HG03280 (cell line): ENCODE data around the gene ZNF282.

Source experiments
- ATAC-seq: cut with Tn5 transposase; IDR thresholded peaks from one replicate; pipeline ENCODE4 v1.9.1; 2021; ENCODE audit warnings: mild to moderate bottlenecking, moderate library complexity; ENCODE audit not compliant: unreplicated experiment

The ZNF282 gene

DNA sequence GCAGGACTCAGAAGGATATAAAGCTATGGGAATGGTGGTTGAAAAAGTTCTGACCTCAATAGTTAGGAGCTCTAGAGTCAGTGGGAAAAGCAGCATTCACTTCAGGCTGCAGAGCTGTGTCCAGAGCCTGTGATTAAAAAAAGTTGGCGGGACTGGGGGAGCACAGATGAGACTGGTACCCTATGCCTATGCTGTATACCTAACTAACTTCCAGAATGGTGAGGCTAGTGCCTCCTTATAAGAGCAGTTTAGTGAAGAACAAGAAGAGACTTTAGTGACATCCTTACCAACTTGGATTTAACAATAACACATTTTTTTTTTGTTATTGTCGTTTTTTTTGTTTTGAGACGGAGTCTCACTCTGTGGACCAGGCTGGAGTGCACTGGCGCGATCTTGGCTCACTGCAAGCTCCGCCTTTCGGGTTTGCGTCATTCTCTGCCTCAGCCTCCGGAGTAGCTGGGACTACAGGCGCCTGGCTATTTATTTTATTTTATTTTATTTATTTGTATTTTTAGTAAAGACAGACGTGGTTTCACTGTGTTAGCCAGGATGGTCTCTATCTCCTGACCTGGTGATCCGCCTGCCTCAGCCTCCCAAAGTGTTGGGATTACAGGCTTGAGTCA lies 6.6 kb upstream of the ZNF282 start:
- ATAC-seq, result no peak

GRCh38 chr7:149191851-149192250 lies 3.5 kb upstream of the ZNF282 start:
- ATAC-seq, result no peak

GRCh38 chr7:149194799-149195179 lies 557 bp upstream of the ZNF282 start:
- no peak for ATAC-seq

- no peak for ATAC-seq
These were observed 882 bp downstream of the ZNF282 start for GRCh38 chr7:149196151-149196704.

DNA sequence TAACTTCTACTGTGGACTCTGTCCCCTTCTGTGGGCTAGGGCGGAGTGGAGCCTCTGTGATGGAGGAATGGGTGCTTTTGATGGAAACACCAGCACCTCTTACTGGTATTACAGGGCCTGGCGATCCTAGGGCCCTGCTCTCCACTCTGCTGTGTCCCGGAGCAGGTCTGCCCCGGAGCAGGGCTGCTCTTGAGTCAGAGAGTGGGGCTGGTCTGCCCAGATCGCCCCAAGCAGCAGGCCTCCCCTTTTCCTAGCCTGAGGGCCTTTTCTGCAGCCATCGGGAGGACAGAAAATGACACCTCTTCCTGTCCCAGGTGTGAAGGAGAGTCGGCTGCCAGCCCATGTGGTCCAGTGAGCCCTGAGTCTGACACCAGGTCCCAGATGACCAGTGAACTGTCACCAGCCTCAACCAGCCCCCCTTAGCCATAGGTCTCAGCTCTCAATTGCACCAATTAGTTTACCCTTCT lies 1.4 kb downstream of the ZNF282 start:
- no peak for ATAC-seq

GRCh38 chr7:149197675-149198074 lies 2.3 kb downstream of the ZNF282 start:
- no peak for ATAC-seq

- ATAC-seq, result no peak
These were observed 2.9 kb downstream of the ZNF282 start for GRCh38 chr7:149198161-149198816.

- no peak for ATAC-seq
These were observed 4.1 kb downstream of the ZNF282 start for GRCh38 chr7:149199234-149199995.

- no peak for ATAC-seq
These were observed 7.5 kb downstream of the ZNF282 start for GRCh38 chr7:149202831-149203231.

GRCh38 chr7:149205690-149206381 lies 10.5 kb downstream of the ZNF282 start:
- no peak for ATAC-seq

GRCh38 chr7:149207324-149208035 lies 12.1 kb downstream of the ZNF282 start:
- no peak for ATAC-seq

- peak; percentile 79 for ATAC-seq
These were observed 14.3 kb downstream of the ZNF282 start for GRCh38 chr7:149209518-149210269.

DNA sequence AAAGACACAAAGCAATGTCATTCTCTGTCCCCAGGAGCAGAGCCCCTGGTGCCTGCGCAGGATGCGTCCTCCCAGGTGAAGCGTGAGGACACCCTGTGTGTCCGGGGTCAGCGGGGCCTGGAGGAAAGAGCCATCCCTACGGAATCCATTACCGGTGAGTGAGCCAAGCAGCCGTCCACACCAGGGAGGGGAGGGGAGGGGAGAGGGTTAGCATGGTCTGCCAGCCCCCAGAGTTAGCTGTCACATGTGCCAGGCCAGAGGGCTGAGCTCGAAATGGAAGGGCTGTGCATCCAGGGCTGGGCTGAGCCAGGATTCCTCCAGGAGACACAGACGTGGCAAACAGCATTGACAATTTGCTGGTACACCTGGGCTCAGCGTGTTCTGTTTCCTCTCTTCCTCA lies 15.2 kb downstream of the ZNF282 start:
- no peak for ATAC-seq

DNA sequence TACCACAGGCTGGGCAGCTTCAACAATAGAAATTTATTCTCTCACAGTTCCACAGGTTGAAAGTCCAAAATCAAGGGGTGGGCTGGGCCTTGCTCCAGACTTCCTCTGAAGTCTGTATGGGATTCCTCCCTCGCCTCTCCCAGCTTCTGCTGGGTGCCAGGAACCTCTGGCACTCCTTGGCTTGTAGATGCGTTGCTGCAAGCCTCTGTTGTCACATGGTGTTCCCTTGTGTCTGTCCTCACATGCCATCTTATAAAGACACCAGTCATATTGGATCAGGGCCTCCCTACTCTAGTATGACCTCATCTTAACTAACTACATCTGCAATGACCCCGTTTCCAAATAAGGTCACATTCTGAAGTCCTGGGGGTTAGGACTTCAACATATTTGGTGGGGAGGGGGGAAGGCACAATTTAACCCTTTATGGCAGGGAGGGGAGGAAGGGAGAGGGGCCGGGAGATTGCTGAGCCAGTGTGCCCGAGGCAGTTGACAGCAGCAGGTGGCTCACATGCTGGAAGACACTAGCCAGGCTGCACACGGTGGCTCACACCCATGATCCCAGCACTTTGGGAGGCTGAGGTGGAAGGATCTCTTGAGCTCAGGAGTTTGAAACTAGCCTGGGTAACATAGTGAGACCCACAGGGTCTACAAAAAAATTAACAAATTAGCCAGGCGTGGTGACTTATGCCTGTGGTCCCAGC lies 18.8 kb downstream of the ZNF282 start:
- ATAC-seq, result no peak

DNA sequence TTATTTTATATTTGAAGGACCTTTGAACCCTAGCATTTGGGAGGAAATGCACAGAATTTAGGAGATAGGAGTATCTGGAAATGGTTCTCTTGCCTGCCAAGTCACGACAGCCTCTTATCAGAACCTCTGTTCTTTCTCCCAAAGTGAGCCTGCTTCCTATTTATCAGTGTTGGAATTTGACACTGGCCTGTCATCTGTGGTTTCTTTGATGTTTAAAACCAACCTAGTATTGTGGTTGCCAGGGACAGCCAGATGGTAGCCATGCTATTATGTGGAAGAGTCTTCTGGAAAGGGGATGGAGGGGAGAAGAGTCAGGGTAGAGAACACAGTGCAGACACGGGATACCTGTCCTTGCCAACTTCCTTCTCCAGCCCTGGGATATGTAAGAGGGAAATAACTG lies 21.1 kb downstream of the ZNF282 start:
- no peak for ATAC-seq

- ATAC-seq, result no peak
These were observed 22.2 kb downstream of the ZNF282 start for GRCh38 chr7:149217570-149217969.

DNA sequence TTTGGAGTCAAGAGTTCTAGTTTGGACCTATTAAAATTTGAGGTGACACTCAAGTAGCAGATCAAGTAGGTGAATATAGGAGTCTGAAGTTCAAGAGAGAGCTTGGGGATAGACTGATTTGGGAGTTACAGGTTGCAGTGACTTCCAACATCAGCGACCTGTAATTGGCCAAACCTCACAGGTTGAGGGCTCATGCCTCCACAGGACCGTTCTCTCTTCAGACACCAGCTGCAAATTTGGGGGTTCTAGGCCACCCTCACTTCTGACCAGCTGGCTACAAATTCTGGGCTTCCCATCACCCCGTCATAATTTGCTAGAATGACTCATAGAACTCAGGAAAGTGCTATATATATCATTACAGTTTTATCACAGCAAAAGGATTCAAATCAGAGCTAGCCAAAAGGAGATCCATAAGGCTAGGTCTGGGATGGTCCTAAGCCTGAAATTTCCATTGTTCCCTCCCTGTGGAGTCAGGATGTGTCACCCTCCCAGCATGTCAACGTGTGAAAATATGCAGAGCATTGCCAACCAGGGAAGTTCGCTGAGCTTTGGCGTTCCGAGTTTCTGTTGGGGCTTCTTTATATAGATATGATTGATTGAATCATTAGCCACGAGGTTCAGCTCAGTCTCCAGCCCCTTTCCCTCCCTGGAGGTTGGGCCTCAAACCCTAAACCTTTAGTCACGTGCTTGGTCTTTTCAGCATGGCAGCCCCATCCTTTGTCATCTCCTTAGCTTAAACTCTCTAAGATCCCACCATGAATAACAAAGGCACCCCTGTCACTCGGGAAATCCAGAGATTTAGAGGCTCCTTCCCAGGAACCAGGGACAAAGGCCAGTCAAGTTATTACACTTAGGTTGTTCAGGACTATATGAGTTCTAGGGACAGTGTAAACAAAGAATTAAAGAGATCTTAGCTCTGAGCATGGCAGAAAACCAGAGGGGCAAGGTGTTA lies 23.4 kb downstream of the ZNF282 start:
- ATAC-seq, result no peak

DNA sequence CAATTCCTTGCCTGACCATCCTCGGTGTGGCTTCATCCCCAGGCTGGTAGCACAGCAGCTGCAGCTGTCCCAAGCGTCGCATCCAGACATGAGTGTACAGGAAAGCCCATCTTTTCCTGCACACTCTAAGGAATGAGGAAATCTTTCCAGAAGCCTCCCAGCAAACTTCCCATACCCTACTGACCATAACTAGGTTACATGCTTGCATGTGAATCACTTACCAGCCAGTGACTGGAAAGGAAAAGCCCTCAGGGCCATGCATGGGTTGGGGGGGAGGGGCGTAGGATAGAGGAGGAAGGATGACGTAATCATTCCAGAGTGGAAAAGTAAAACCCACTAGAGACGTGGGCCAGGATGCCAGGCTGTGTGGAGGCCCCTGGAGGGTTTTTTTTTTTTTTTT lies 25.2 kb downstream of the ZNF282 start:
- no peak for ATAC-seq
